ENCODE results near the gene TNXB. TPM values are rescaled to one million over a fixed set of nuclear protein-coding genes. Genes with fewer than 3 reads are reported as not detected.

Gene TNXB
- total RNA-seq = 1 to 10 TPM; 5.7 to 6.4 TPM

- CTCF ChIA-PET = no interaction called here
- POLR2A ChIA-PET = interaction anchor here (1.1 to 1.9 kb wide), 3 partner anchors 11 to 83 kb away, joined by 3 to 7 read pairs (median 3); partner anchors contain the start of genes FKBPL and GPSM3
- H3K27ac Mint-ChIP-seq = no peak within 1 kb of the TSS
- no peak for DNase-seq
- peaks cover 26% of the 10 kb centered on the region for H3K27me3 Mint-ChIP-seq
- H3K4me1 Mint-ChIP-seq = no peaks in the 10 kb centered on the region
- H3K4me3 Mint-ChIP-seq = no peak within 1 kb of the TSS
- peaks cover 13% of the 10 kb centered on the region for H3K36me3 Mint-ChIP-seq (ENCODE audit: low read depth)
- H3K9me3 Mint-ChIP-seq = no peaks in the 10 kb centered on the region
These were observed at the start of gene TNXB for GRCh38 chr6:32109114-32109764. Gene TNXB (minus strand): TSS chr6:32109338. CDS start chr6:32098198, 11,140 bp downstream.

- ChIA-PET CTCF (interaction anchor here (1.0 to 1.6 kb wide), 2 partner anchors 39 to 70 kb away, joined by 3 read pairs; no protein-coding TSS in a partner anchor), POLR2A (no interaction called here)
- peaks cover 24% of the 10 kb centered on the region for H3K4me1 Mint-ChIP-seq
- peaks cover 7% of the 10 kb centered on the region for H3K27me3 Mint-ChIP-seq
- no peak for DNase-seq
- no peaks in the 10 kb centered on the region for H3K9me3 Mint-ChIP-seq
- H3K27ac Mint-ChIP-seq = no peak overlapping the region
- H3K4me3 Mint-ChIP-seq = no peak overlapping the region
- H3K36me3 Mint-ChIP-seq (ENCODE audit: low read depth) = peaks cover 6% of the 10 kb centered on the region
These were observed 48.9 kb upstream of the TNXB start for GRCh38 chr6:32158052-32158451.

- H3K27ac Mint-ChIP-seq = no peak overlapping the region
- no peak for DNase-seq
- ChIA-PET POLR2A (interaction anchor here (0.6 kb wide), 1 partner anchor 40 kb away, joined by 3 read pairs; no protein-coding TSS in a partner anchor), CTCF (interaction anchor here (1.6 kb wide), 1 partner anchor 38 kb away, joined by 3 read pairs; no protein-coding TSS in a partner anchor)
- H3K9me3 Mint-ChIP-seq = no peaks in the 10 kb centered on the region
- H3K27me3 Mint-ChIP-seq = peaks cover 18% of the 10 kb centered on the region
- H3K36me3 Mint-ChIP-seq (ENCODE audit: low read depth) = peaks cover 6% of the 10 kb centered on the region
- H3K4me1 Mint-ChIP-seq = peaks cover 24% of the 10 kb centered on the region
- H3K4me3 Mint-ChIP-seq = no peak overlapping the region
These were observed 47.8 kb upstream of the TNXB start for GRCh38 chr6:32156891-32157290.

- POLR2A ChIA-PET = interaction anchor here (1.1 kb wide), 3 partner anchors 25 to 36 kb away, joined by 3 to 6 read pairs (median 5); partner anchors contain the start of genes ATF6B and FKBPL
These were observed 45.5 kb upstream of the TNXB start for GRCh38 chr6:32154514-32155161.

GRCh38 chr6:32153564-32154513 lies 44.7 kb upstream of the TNXB start, which contains the start of gene PPT2:
Gene PPT2 (plus strand): TSS chr6:32154141. CDS start chr6:32154595, 454 bp downstream.
- Mint-ChIP-seq H3K4me1 (peaks cover 26% of the 10 kb centered on the region), H3K27me3 (peaks cover 36% of the 10 kb centered on the region), H3K27ac (peak within 1 kb of the TSS; percentile 58), H3K9me3 (no peaks in the 10 kb centered on the region), H3K4me3 (peak within 1 kb of the TSS; percentile 91), H3K36me3 (ENCODE audit: low read depth) (peaks cover 6% of the 10 kb centered on the region)
- ChIA-PET CTCF (interaction anchor here (1.0 to 1.3 kb wide), 3 partner anchors 35 to 685 kb away, joined by 4 to 6 read pairs (median 4); partner anchors contain the start of gene TAP2), POLR2A (interaction anchor here (0.9 to 1.1 kb wide), 4 partner anchors 24 to 42 kb away, joined by 3 to 6 read pairs (median 4); partner anchors contain the start of genes ATF6B and FKBPL)
- peak; percentile 72 for DNase-seq

More at GRCh38 chr6:32154514-32155161, 45.5 kb upstream of the TNXB start:
- no peaks in the 10 kb centered on the region for H3K9me3 Mint-ChIP-seq
- CTCF ChIA-PET = interaction anchor here (0.6 to 1.1 kb wide), 4 partner anchors 23 to 684 kb away, joined by 3 to 6 read pairs (median 4); partner anchors contain the start of gene TAP2
- H3K4me3 Mint-ChIP-seq = peak overlapping the region; percentile 91
- DNase-seq = peak; percentile 71
- H3K27ac Mint-ChIP-seq = peak overlapping the region; percentile 58
- peaks cover 24% of the 10 kb centered on the region for H3K4me1 Mint-ChIP-seq
- H3K36me3 Mint-ChIP-seq (ENCODE audit: low read depth) = peaks cover 6% of the 10 kb centered on the region
- peaks cover 32% of the 10 kb centered on the region for H3K27me3 Mint-ChIP-seq

GRCh38 chr6:32152769-32153563 lies 43.8 kb upstream of the TNXB start:
- H3K4me3 Mint-ChIP-seq = peak overlapping the region; percentile 55
- H3K9me3 Mint-ChIP-seq = no peaks in the 10 kb centered on the region
- CTCF ChIA-PET = interaction anchor here (0.6 to 1.3 kb wide), 2 partner anchors 14 to 42 kb away, joined by 3 to 4 read pairs; no protein-coding TSS in a partner anchor
- no peak overlapping the region for H3K27ac Mint-ChIP-seq
- peaks cover 35% of the 10 kb centered on the region for H3K4me1 Mint-ChIP-seq
- POLR2A ChIA-PET = interaction anchor here (0.9 kb wide), 1 partner anchor 43 kb away, joined by 4 read pairs; no protein-coding TSS in a partner anchor
- H3K36me3 Mint-ChIP-seq (ENCODE audit: low read depth) = peaks cover 9% of the 10 kb centered on the region
- H3K27me3 Mint-ChIP-seq = peaks cover 45% of the 10 kb centered on the region
- DNase-seq = no peak

- Mint-ChIP-seq H3K27me3 (peaks cover 53% of the 10 kb centered on the region), H3K27ac (no peak within 1 kb of the TSS), H3K4me1 (peaks cover 43% of the 10 kb centered on the region), H3K9me3 (no peaks in the 10 kb centered on the region), H3K4me3 (no peak within 1 kb of the TSS), H3K36me3 (ENCODE audit: low read depth) (peaks cover 5% of the 10 kb centered on the region)
- ChIA-PET CTCF (interaction anchor here (0.6 to 1.3 kb wide), 2 partner anchors 13 to 43 kb away, joined by 3 to 4 read pairs; no protein-coding TSS in a partner anchor), POLR2A (interaction anchor here (0.9 kb wide), 1 partner anchor 44 kb away, joined by 4 read pairs; no protein-coding TSS in a partner anchor)
- no peak for DNase-seq
These were observed 43.0 kb upstream of the TNXB start, which contains the start of gene PRRT1 for GRCh38 chr6:32151863-32152768. Gene PRRT1 (minus strand): TSS chr6:32151939. CDS start chr6:32151827, 112 bp downstream.

GRCh38 chr6:32151181-32151862 lies 42.2 kb upstream of the TNXB start:
- peaks cover 59% of the 10 kb centered on the region for H3K27me3 Mint-ChIP-seq
- H3K4me1 Mint-ChIP-seq = peaks cover 47% of the 10 kb centered on the region
- peaks cover 5% of the 10 kb centered on the region for H3K36me3 Mint-ChIP-seq (ENCODE audit: low read depth)
- no peak overlapping the region for H3K27ac Mint-ChIP-seq
- ChIA-PET POLR2A (no interaction called here), CTCF (no interaction called here)
- H3K9me3 Mint-ChIP-seq = no peaks in the 10 kb centered on the region
- H3K4me3 Mint-ChIP-seq = no peak overlapping the region
- DNase-seq = no peak

- no peaks in the 10 kb centered on the region for H3K9me3 Mint-ChIP-seq
- ChIA-PET POLR2A (no interaction called here), CTCF (interaction anchor here (1.6 kb wide), 1 partner anchor 45 kb away, joined by 4 read pairs; no protein-coding TSS in a partner anchor)
- no peak for DNase-seq
- H3K27me3 Mint-ChIP-seq = peaks cover 67% of the 10 kb centered on the region
- H3K4me3 Mint-ChIP-seq = peak overlapping the region; percentile 9
- peaks cover 45% of the 10 kb centered on the region for H3K4me1 Mint-ChIP-seq
- peaks cover 5% of the 10 kb centered on the region for H3K36me3 Mint-ChIP-seq (ENCODE audit: low read depth)
- no peak overlapping the region for H3K27ac Mint-ChIP-seq
These were observed 41.1 kb upstream of the TNXB start for GRCh38 chr6:32149932-32150870.

All from activated CD4-positive, alpha-beta memory T cell treated with anti-CD3 and anti-CD28 coated beads, Interleukin-2, amount 10 ng/mL, durations not matched to agents 7 days and 5 days (primary cell).